Neuronal stem cell (in vitro differentiated cells): ENCODE measurements around the gene DEFB126.

Experiments used
- DNase-seq: peaks from one replicate; pipeline ENCODE4 v3.0.0-alpha.2; 2013; ENCODE audit warnings: low spot score
- H2AFZ ChIP-seq: one replicate; pipeline ENCODE4 v1.6.1; 2013; ENCODE audit warnings: mild to moderate bottlenecking, low read length, inconsistent platforms
- H2AK5ac ChIP-seq: 2 replicates; pipeline ENCODE4 v1.6.1; 2013; ENCODE audit warnings: low read depth, mild to moderate bottlenecking, inconsistent platforms, low read length, moderate library complexity, mixed read lengths
- H2BK120ac ChIP-seq: 2 replicates; pipeline ENCODE4 v1.6.1; 2013; ENCODE audit warnings: low read depth, mild to moderate bottlenecking, inconsistent platforms, low read length, moderate library complexity, mixed read lengths
- H2BK12ac ChIP-seq: one replicate; pipeline ENCODE4 v1.6.1; 2013; ENCODE audit warnings: low read length, inconsistent platforms
- H2BK15ac ChIP-seq: 2 replicates; pipeline ENCODE4 v1.6.1; 2013; ENCODE audit warnings: mild to moderate bottlenecking, low read length, inconsistent platforms, mixed read lengths
- H2BK5ac ChIP-seq: one replicate; pipeline ENCODE4 v1.6.1; 2013; ENCODE audit warnings: inconsistent platforms, mild to moderate bottlenecking, low read length, moderate library complexity
- H3K14ac ChIP-seq: one replicate; pipeline ENCODE4 v1.6.1; 2013; ENCODE audit warnings: low read length, inconsistent platforms
- H3K18ac ChIP-seq: 2 replicates; pipeline ENCODE4 v1.6.1; 2013; ENCODE audit warnings: low read length, inconsistent platforms
- H3K23ac ChIP-seq: 2 replicates; pipeline ENCODE4 v1.6.1; 2013; ENCODE audit warnings: low read depth, mild to moderate bottlenecking, mixed read lengths, low read length, inconsistent platforms; ENCODE audit not compliant: poor library complexity
- H3K27ac ChIP-seq: replicated peaks from 3 replicates; pipeline ENCODE4 v1.5.1; 2013; ENCODE audit warnings: low read length, inconsistent platforms
- H3K27me3 ChIP-seq, 3 experiments: 2 replicates each; pipeline ENCODE4 v1.6.1; 2013; ENCODE audit warnings: low read length in 3 of 3, mild to moderate bottlenecking in 2 of 3, inconsistent platforms in 1 of 3, low read depth in 1 of 3, mixed read lengths in 1 of 3, moderate library complexity in 1 of 3; ENCODE audit not compliant: control insufficient read depth in 3 of 3, insufficient read depth in 3 of 3
- H3K36me3 ChIP-seq, 2 donors: replicated peaks in 1 of 2; 2 replicates each; pipeline ENCODE4 v1.6.1; 2013; ENCODE audit warnings: low read length in 2 of 2; ENCODE audit not compliant: control insufficient read depth in 2 of 2, insufficient read depth in 2 of 2
- H3K4ac ChIP-seq: 2 replicates; pipeline ENCODE4 v1.6.1; 2013; ENCODE audit warnings: inconsistent platforms, mild to moderate bottlenecking, low read length, moderate library complexity
- H3K4me1 ChIP-seq, 2 donors: 1 replicate in 1 of 2; 2 replicates in 1 of 2; pipeline ENCODE4 v1.6.1; 2013; ENCODE audit warnings: low read length in 2 of 2, low read depth in 1 of 2; ENCODE audit not compliant: control insufficient read depth in 2 of 2, insufficient read depth in 1 of 2
- H3K4me2 ChIP-seq: one replicate; pipeline ENCODE4 v1.6.1; 2013; ENCODE audit warnings: mild to moderate bottlenecking, low read length, inconsistent platforms; ENCODE audit not compliant: insufficient read depth, poor library complexity, severe bottlenecking
- H3K4me3 ChIP-seq, 2 donors: 2 replicates each; pipeline ENCODE4 v1.5.1; 2013; ENCODE audit warnings: low read length in 2 of 2, mild to moderate bottlenecking in 2 of 2, inconsistent platforms in 1 of 2, moderate library complexity in 1 of 2
- H3K79me1 ChIP-seq: one replicate; pipeline ENCODE4 v1.6.1; 2013; ENCODE audit warnings: low read depth, mild to moderate bottlenecking, inconsistent platforms, low read length, moderate library complexity
- H3K9ac ChIP-seq: one replicate; pipeline ENCODE4 v1.6.1; 2013; ENCODE audit warnings: mild to moderate bottlenecking, low read depth, low read length, inconsistent platforms; ENCODE audit not compliant: poor library complexity
- H3K9me3 ChIP-seq, 2 donors: replicated peaks in 1 of 2; 2 replicates each; pipeline versions ENCODE3 to v1.6.1; 2013; ENCODE audit warnings: low read length in 2 of 2, mild to moderate bottlenecking in 2 of 2, inconsistent platforms in 1 of 2, low read depth in 1 of 2, mixed read lengths in 1 of 2, moderate library complexity in 1 of 2; ENCODE audit not compliant: control insufficient read depth in 2 of 2, insufficient read depth in 1 of 2
- H4K8ac ChIP-seq: one replicate; pipeline ENCODE4 v1.6.1; 2013; ENCODE audit warnings: low read depth, mild to moderate bottlenecking, inconsistent platforms, low read length, moderate library complexity
- H4K91ac ChIP-seq: one replicate; pipeline ENCODE4 v1.6.1; 2013; ENCODE audit warnings: low read length, low read depth, mild to moderate bottlenecking, inconsistent platforms; ENCODE audit not compliant: poor library complexity
- WGBS, 2 donors: extraction: QIAGEN DNeasy Blood & Tissue Kit; methylation state at CpG; one replicate each; pipeline ENCODE4 v1.1.7; 2013; ENCODE audit warnings: missing lambda C conversion rate in 2 of 2, mixed read lengths in 1 of 2; ENCODE audit not compliant: insufficient read length in 2 of 2, insufficient replicate concordance in 1 of 2; ENCODE audit errors: extremely low coverage in 2 of 2; 5-methylcytosine and 5-hydroxymethylcytosine counted together

DEFB126 gene

DNA sequence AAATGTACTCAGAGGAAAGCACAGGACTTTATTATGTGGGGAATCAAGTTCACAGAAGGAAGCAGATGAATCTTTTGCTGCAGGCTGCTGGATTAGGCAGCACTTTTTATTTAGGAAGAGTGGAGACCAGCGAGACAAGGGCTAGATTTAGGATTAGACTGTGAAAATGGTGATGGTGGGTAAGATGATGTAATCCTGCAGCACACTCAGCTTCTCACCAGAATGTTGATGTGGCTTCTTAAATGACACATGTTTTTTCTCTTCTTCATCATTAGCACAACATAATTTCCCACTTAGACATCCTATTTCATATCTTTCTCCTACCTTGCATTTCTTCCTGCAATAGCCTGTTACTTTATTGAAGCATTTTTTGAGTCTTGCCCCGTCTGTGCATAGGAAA is 45.3 kb downstream of the DEFB126 start:
- Histone ChIP-seq H3K14ac (no peak overlapping the region), H3K79me1 (peaks cover 1% of the 10 kb centered on the region), H3K9me3 (peaks cover 0 to 4% of the 10 kb centered on the region in 2 donors), H3K4me2 (no peak overlapping the region), H2BK5ac (no peak overlapping the region), H2BK12ac (no peak overlapping the region), H3K9ac (no peak overlapping the region), H3K4ac (no peak overlapping the region), H3K4me1 (no peaks in the 10 kb centered on the region), H2AK5ac (no peak overlapping the region), H3K27me3 (peaks cover 0 to 12% (median 0%) of the 10 kb centered on the region in 3 experiments), H2BK15ac (no peak overlapping the region), H3K4me3 (no peak overlapping the region), H4K8ac (no peak overlapping the region), H3K18ac (no peak overlapping the region), H3K23ac (no peak overlapping the region), H3K36me3 (no peaks in the 10 kb centered on the region), H2AFZ (no peak overlapping the region), H2BK120ac (no peak overlapping the region), H4K91ac (no peak overlapping the region), H3K27ac (no peak overlapping the region)
- no CpG with 5 or more reads among the region's 2 CpGs for WGBS, 2 donors
- no peak for DNase-seq

DNA sequence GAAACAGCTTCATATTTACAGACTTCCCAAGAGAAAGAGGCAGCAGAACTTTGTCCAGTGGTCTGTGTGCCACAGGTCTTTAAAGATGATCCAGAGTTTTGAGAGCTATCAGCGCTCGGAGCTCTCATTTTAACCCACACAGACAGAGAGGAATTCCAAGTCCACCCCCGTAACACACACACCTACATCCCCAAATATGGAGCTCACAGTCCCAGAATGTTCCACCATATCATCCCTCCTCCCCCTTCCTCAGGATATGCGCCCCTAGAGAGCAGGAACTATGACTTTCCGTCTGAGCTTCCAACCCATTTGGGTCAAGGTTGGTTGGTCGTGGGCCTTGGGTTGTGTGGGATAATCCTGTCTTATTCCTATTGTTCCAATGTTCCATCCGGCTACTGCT is 47.2 kb downstream of the DEFB126 start, which contains the start of gene DEFB128:
TSS of gene DEFB128 (minus strand) at position 101 of the 400 bp plus-strand sequence. CDS start at position 13, 88 bp downstream.
- no peak within 1 kb of the TSS for H2BK12ac ChIP-seq
- no peak within 1 kb of the TSS for H3K23ac ChIP-seq
- no peaks in the 10 kb centered on the region for H3K4me1 ChIP-seq
- H3K79me1 ChIP-seq = peaks cover 1% of the 10 kb centered on the region
- DNase-seq = no peak
- H3K27ac ChIP-seq = no peak within 1 kb of the TSS
- H3K27me3 ChIP-seq = peaks cover 0 to 17% (median 0%) of the 10 kb centered on the region in 3 experiments
- no peak within 1 kb of the TSS for H4K8ac ChIP-seq
- H3K4me2 ChIP-seq = no peak within 1 kb of the TSS
- H3K36me3 ChIP-seq = no peaks in the 10 kb centered on the region
- no peak within 1 kb of the TSS for H3K4ac ChIP-seq
- no peak within 1 kb of the TSS for H2AK5ac ChIP-seq
- no peak within 1 kb of the TSS for H2BK5ac ChIP-seq
- H3K9ac ChIP-seq = no peak within 1 kb of the TSS
- no peak within 1 kb of the TSS for H2AFZ ChIP-seq
- no peak within 1 kb of the TSS for H2BK120ac ChIP-seq
- no peak within 1 kb of the TSS for H3K14ac ChIP-seq
- WGBS, 2 donors = no CpG with 5 or more reads among the region's 7 CpGs
- H3K18ac ChIP-seq = no peak within 1 kb of the TSS
- no peak within 1 kb of the TSS for H4K91ac ChIP-seq
- peaks cover 0 to 4% of the 10 kb centered on the region in 2 donors for H3K9me3 ChIP-seq
- no peak within 1 kb of the TSS for H2BK15ac ChIP-seq
- peak within 1 kb of the TSS in 1 of 2 donors; percentile 54 for H3K4me3 ChIP-seq
